ENCODE measurements around the gene RIPOR2.

DNA sequence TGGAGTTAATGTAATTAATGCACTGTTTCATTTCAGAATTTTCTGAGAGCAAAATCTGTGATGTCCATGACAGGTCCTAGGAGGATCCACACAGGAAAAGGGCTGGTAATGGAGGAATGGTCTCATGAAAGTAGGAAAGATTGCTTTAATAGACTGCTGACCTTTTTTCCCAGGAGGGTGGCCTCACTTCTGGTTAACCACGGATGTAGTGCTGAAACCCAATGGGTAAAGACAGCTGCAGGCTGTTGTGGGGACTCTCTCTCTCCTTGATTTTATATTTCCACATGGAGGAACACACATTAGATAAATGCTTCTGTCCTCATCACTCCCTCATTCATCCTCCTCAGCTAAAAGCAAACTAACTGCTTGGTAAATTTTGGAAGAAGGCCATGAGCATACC is 23.6 kb upstream of the RIPOR2 start:
- TF ChIP-seq POLR2A (IDR thresholded peaks at IDR 0.05; ENCODE audit: low read depth, low read length) (no peak), TAF1 (IDR thresholded peaks at IDR 0.05; ENCODE audit: low read depth, low read length) (no peak), POLR2AphosphoS5 (IDR thresholded peaks at IDR 0.05; ENCODE audit: low read depth, low read length) (no peak), SPI1 (IDR thresholded peaks at IDR 0.05; ENCODE audit: low read depth, low read length) (no peak)
